Lower leg skin (tissue), 3 donors: Measurements from ENCODE around the gene TBC1D22A.

ENCODE experiments used
- CTCF ChIP-seq, 3 donors: fragments of 450-650 bp; IDR thresholded peaks; one replicate each; pipeline ENCODE4 v1.5.1; 2016; ENCODE audit warnings: antibody characterized with exemption in 3 of 3, mild to moderate bottlenecking in 3 of 3, moderate library complexity in 2 of 3
- POLR2A ChIP-seq, 2 donors: fragments of 450-650 bp; IDR thresholded peaks; one replicate each; pipeline ENCODE4 v1.6.1; 2016 to 2017; ENCODE audit warnings: antibody characterized with exemption in 2 of 2, mild to moderate bottlenecking in 1 of 2, moderate library complexity in 1 of 2

GRCh38 chr22:47031628-47031915, 269.1 kb downstream of the TBC1D22A start:
- TF ChIP-seq CTCF (IDR thresholded peaks at IDR 0.05) (no peak), POLR2A (IDR thresholded peaks at IDR 0.05) (no peak)
